GM18498 (cell line): Measurements from ENCODE around the gene TLK2.
"Not testable (repeated sequence)": the region's sequence is repeated elsewhere in the genome, so short reads cannot be mapped to it uniquely, and the experiment has no call there.

Experiments used
- ATAC-seq: cut with Tn5 transposase; IDR thresholded peaks from one replicate; pipeline ENCODE4 v1.9.1; 2021; ENCODE audit warnings: mild to moderate bottlenecking, moderate library complexity; ENCODE audit not compliant: unreplicated experiment

TLK2 gene

GRCh38 chr17:62478424-62478879 lies at the start of gene TLK2:
Gene TLK2, plus strand, starts transcription at chr17:62478825. Its CDS starts 2,301 bp downstream, at chr17:62481126.
- peak; percentile 70 for ATAC-seq

GRCh38 chr17:62435251-62435650 lies 43.4 kb upstream of the TLK2 start:
- not testable (repeated sequence) for ATAC-seq

- not testable (repeated sequence) for ATAC-seq
Observed at GRCh38 chr17:62441181-62441580, 37.4 kb upstream of the TLK2 start.

- no peak for ATAC-seq
Observed at GRCh38 chr17:62444063-62444462, 34.6 kb upstream of the TLK2 start.

GRCh38 chr17:62445791-62446190 lies 32.8 kb upstream of the TLK2 start:
- not testable (repeated sequence) for ATAC-seq

GRCh38 chr17:62452195-62452594 lies 26.4 kb upstream of the TLK2 start:
- not testable (repeated sequence) for ATAC-seq

GRCh38 chr17:62453041-62453440 lies 25.6 kb upstream of the TLK2 start:
- not testable (repeated sequence) for ATAC-seq

- ATAC-seq = peak; percentile 40
Observed at GRCh38 chr17:62453656-62454055, 25.0 kb upstream of the TLK2 start.

- peak; percentile 61 for ATAC-seq
Observed at GRCh38 chr17:62454111-62454510, 24.5 kb upstream of the TLK2 start.

GRCh38 chr17:62456016-62456415 lies 22.6 kb upstream of the TLK2 start:
- no peak for ATAC-seq

- not testable (repeated sequence) for ATAC-seq
Observed at GRCh38 chr17:62458483-62458882, 20.1 kb upstream of the TLK2 start.

- not testable (repeated sequence) for ATAC-seq
Observed at GRCh38 chr17:62464422-62464821, 14.2 kb upstream of the TLK2 start.

GRCh38 chr17:62465271-62465670 lies 13.4 kb upstream of the TLK2 start:
- not testable (repeated sequence) for ATAC-seq

- not testable (repeated sequence) for ATAC-seq
Observed at GRCh38 chr17:62470666-62471379, 7.8 kb upstream of the TLK2 start.

- not testable (repeated sequence) for ATAC-seq
Observed at GRCh38 chr17:62471380-62471880, 7.2 kb upstream of the TLK2 start.

GRCh38 chr17:62473030-62473982 lies 5.3 kb upstream of the TLK2 start:
- ATAC-seq = not testable (repeated sequence)

GRCh38 chr17:62477111-62477510 lies 1.5 kb upstream of the TLK2 start:
- ATAC-seq = not testable (repeated sequence)

- ATAC-seq = peak; percentile 35
Observed at GRCh38 chr17:62477718-62478408, 762 bp upstream of the TLK2 start.

- ATAC-seq = peak; percentile 39
Observed at GRCh38 chr17:62478880-62479638, 434 bp downstream of the TLK2 start.
